ENCODE results near the gene CARD11.

DNA sequence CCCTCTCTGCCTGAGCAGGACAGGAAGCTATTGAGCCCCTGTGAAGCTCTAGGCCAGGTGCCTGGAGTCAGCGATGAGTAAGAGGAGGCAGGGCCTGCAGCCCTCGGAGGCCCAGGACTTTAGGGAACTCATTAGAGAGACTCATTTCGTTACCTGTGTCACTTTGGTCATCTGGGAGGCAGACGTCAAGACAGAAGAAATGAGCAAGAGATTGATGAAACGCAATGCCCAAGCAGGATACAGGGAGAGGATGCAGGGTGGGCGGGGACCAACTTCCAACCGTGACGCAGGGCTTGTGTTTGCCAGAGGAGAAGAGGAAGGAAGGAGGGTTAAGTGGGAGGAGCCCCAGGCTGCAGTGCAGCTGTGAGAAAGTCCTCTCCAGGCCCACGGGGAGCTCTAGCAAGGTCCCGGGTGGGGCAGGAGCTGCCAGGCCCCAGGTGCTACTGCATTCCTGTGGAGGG, 173.2 kb downstream of the CARD11 start:
- TF ChIP-seq EGR1 (IDR thresholded peaks at IDR 0.05; ENCODE audit: low read depth) (no peak), EZH2 (IDR thresholded peaks at IDR 0.05) (no peak)
